H1 (cell line): Measurements from ENCODE around the gene WDR37. TPM values are rescaled to one million over a fixed set of nuclear protein-coding genes. Genes with fewer than 3 reads are reported as not detected.

Source experiments
- CTCF ChIA-PET: fragments of 300-600 bp; sonication (Branson Sonifier 250); formaldehyde crosslinking; loops from one replicate; lab custom pipeline; 2021; ENCODE audit not compliant: partially characterized antibody; lab: Charles Lee
- POLR2A ChIA-PET: fragments of 300-600 bp; sonication (Branson Sonifier 250); formaldehyde crosslinking; loops from one replicate; lab custom pipeline; 2021; ENCODE audit warnings: inconsistent platforms; ENCODE audit not compliant: partially characterized antibody; lab: Charles Lee
- DNase-seq, 2 experiments: peaks; one replicate each; pipeline versions ENCODE4 v3.0.0 to v3.0.0-alpha.2; 2010 to 2022; ENCODE audit warnings: low spot score in 2 of 2, low read depth in 1 of 2, mixed read lengths in 1 of 2
- FAIRE-seq: peaks from 2 replicates; lab custom pipeline; 2011; peaks lifted over from hg19 to GRCh38; lab: Jason Lieb, UNC
- H2AFZ ChIP-seq: 2 replicates; pipeline ENCODE4 v1.8.1; 2012; ENCODE audit warnings: low read length, inconsistent platforms
- H2AK5ac ChIP-seq: 2 replicates; pipeline ENCODE4 v1.6.1; 2013; ENCODE audit warnings: low read depth, low read length
- H2BK120ac ChIP-seq: replicated peaks from 2 replicates; pipeline ENCODE3; 2013; ENCODE audit warnings: low read depth, low read length, inconsistent platforms
- H2BK12ac ChIP-seq: 2 replicates; pipeline ENCODE4 v1.6.1; 2013; ENCODE audit warnings: low read depth, low read length
- H2BK15ac ChIP-seq: 2 replicates; pipeline ENCODE4 v1.6.1; 2013; ENCODE audit warnings: low read length
- H2BK20ac ChIP-seq: 2 replicates; pipeline ENCODE4 v1.6.1; 2013; ENCODE audit warnings: low read length
- H2BK5ac ChIP-seq: 2 replicates; pipeline ENCODE4 v1.6.1; 2013; ENCODE audit warnings: low read depth, low read length
- H3K14ac ChIP-seq: 2 replicates; pipeline ENCODE4 v1.6.1; 2013; ENCODE audit warnings: inconsistent platforms; ENCODE audit not compliant: insufficient read length
- H3K18ac ChIP-seq: 2 replicates; pipeline ENCODE4 v1.6.1; 2013; ENCODE audit warnings: low read length; ENCODE audit errors: extremely low read depth
- H3K23ac ChIP-seq: 2 replicates; pipeline ENCODE4 v1.6.1; 2013; ENCODE audit warnings: inconsistent platforms; ENCODE audit not compliant: insufficient read length
- H3K23me2 ChIP-seq: 2 replicates; pipeline ENCODE4 v1.6.1; 2013; ENCODE audit warnings: low read depth, low read length
- H3K27ac ChIP-seq: 2 replicates; pipeline ENCODE4 v1.6.1; 2011; ENCODE audit warnings: low read depth, low read length, inconsistent platforms
- H3K27me3 ChIP-seq, 4 experiments: replicated peaks in 1 of 4; 1 replicate in 1 of 4; 2 replicates in 3 of 4; pipeline versions ENCODE4 v1.6.1 to v1.8.1; 2011 to 2013; ENCODE audit warnings: low read length in 3 of 4, mild to moderate bottlenecking in 3 of 4, inconsistent platforms in 2 of 4, mixed read lengths in 2 of 4, moderate library complexity in 1 of 4; ENCODE audit not compliant: control insufficient read depth in 3 of 4, insufficient read depth in 3 of 4; ENCODE audit errors: extremely low read depth in 1 of 4
- H3K36me3 ChIP-seq, 4 experiments: 2 replicates each; pipeline versions ENCODE4 v1.6.1 to v1.8.1; 2011 to 2013; ENCODE audit warnings: mild to moderate bottlenecking in 4 of 4, low read length in 3 of 4, moderate library complexity in 2 of 4, control low read depth in 1 of 4, inconsistent platforms in 1 of 4; ENCODE audit not compliant: insufficient read depth in 4 of 4, control insufficient read depth in 2 of 4
- H3K4ac ChIP-seq: replicated peaks from 2 replicates; pipeline ENCODE3; 2013; ENCODE audit warnings: low read length, low read depth, mixed read lengths, inconsistent platforms; ENCODE audit not compliant: insufficient read length
- H3K4me1 ChIP-seq, 4 experiments: replicated peaks in 1 of 4; 1 replicate in 1 of 4; 2 replicates in 3 of 4; pipeline versions ENCODE4 v1.6.1 to v1.8.1; 2011 to 2013; ENCODE audit warnings: low read length in 3 of 4, inconsistent platforms in 2 of 4, mixed read lengths in 1 of 4; ENCODE audit not compliant: insufficient read depth in 4 of 4, control insufficient read depth in 3 of 4
- H3K4me2 ChIP-seq, 2 experiments: 2 replicates each; pipeline versions ENCODE4 v1.6.1 to v1.8.1; 2011 to 2013; ENCODE audit warnings: low read depth in 2 of 2, low read length in 2 of 2, control low read depth in 1 of 2, inconsistent platforms in 1 of 2, mild to moderate bottlenecking in 1 of 2; ENCODE audit not compliant: insufficient read depth in 1 of 2
- H3K4me3 ChIP-seq, 4 experiments: fragments of 200-600, 300-600 bp in 1 of 4; sonication (generic), shearing (Covaris generic), sonication (Bioruptor Twin) in 1 of 4; 2 replicates each; pipeline versions ENCODE4 v1.5.1 to v1.8.1; 2011 to 2016; ENCODE audit warnings: low read length in 4 of 4, low read depth in 3 of 4, control low read depth in 2 of 4, inconsistent platforms in 2 of 4, mild to moderate bottlenecking in 2 of 4, mixed read lengths in 1 of 4, moderate library complexity in 1 of 4; ENCODE audit not compliant: insufficient read depth in 2 of 4; ENCODE audit errors: extremely low read depth in 1 of 4
- H3K56ac ChIP-seq: replicated peaks from 2 replicates; pipeline ENCODE3; 2013; ENCODE audit warnings: low read depth, mild to moderate bottlenecking, mixed read lengths, low read length, inconsistent platforms; ENCODE audit not compliant: insufficient read length
- H3K79me1 ChIP-seq: 2 replicates; pipeline ENCODE4 v1.6.1; 2013; ENCODE audit warnings: low read depth, low read length, control low read depth
- H3K79me2 ChIP-seq, 2 experiments: 2 replicates each; pipeline versions ENCODE4 v1.6.1 to v1.8.1; 2012 to 2013; ENCODE audit warnings: low read length in 2 of 2, mild to moderate bottlenecking in 2 of 2, inconsistent platforms in 1 of 2; ENCODE audit not compliant: insufficient read depth in 2 of 2, control insufficient read depth in 1 of 2
- H3K9ac ChIP-seq, 4 experiments: replicated peaks in 1 of 4; 1 replicate in 1 of 4; 2 replicates in 3 of 4; pipeline versions ENCODE4 v1.6.1 to v1.8.1; 2011 to 2013; ENCODE audit warnings: low read depth in 3 of 4, low read length in 3 of 4, control low read depth in 2 of 4, mild to moderate bottlenecking in 2 of 4, moderate library complexity in 2 of 4, inconsistent platforms in 1 of 4; ENCODE audit errors: extremely low read depth in 1 of 4
- H3K9me3 ChIP-seq, 2 experiments: 2 replicates each; pipeline versions ENCODE4 v1.6.1 to v1.8.1; 2012 to 2013; ENCODE audit warnings: mild to moderate bottlenecking in 2 of 2, moderate library complexity in 2 of 2, control low read depth in 1 of 2, inconsistent platforms in 1 of 2, low read depth in 1 of 2, low read length in 1 of 2, mixed read lengths in 1 of 2; ENCODE audit not compliant: insufficient read depth in 2 of 2
- H4K20me1 ChIP-seq, 2 experiments: replicated peaks in 1 of 2; 2 replicates each; pipeline versions ENCODE3 to v1.8.1; 2011 to 2013; ENCODE audit warnings: inconsistent platforms in 2 of 2, low read length in 2 of 2, mild to moderate bottlenecking in 1 of 2; ENCODE audit not compliant: insufficient read depth in 2 of 2, control insufficient read depth in 1 of 2
- H4K5ac ChIP-seq: 2 replicates; pipeline ENCODE4 v1.6.1; 2013; ENCODE audit warnings: low read length, low read depth, mixed read lengths, inconsistent platforms; ENCODE audit not compliant: insufficient read length
- H4K8ac ChIP-seq: 2 replicates; pipeline ENCODE4 v1.8.0; 2013; ENCODE audit warnings: mild to moderate bottlenecking, moderate library complexity, low read length, inconsistent platforms; ENCODE audit not compliant: insufficient read depth; ENCODE audit errors: extremely low read depth
- H4K91ac ChIP-seq: replicated peaks from 2 replicates; pipeline ENCODE3; 2013; ENCODE audit warnings: low read length, mixed read lengths, inconsistent platforms; ENCODE audit not compliant: insufficient read length
- KDM1A ChIP-seq: fragments of 200-600, 300-600 bp; sonication (generic); IDR thresholded peaks from 2 replicates; pipeline ENCODE4 v1.7.1; 2016; ENCODE audit warnings: mild to moderate bottlenecking, low read length, borderline replicate concordance
- MAX ChIP-seq: IDR thresholded peaks from 2 replicates; pipeline ENCODE4 v1.6.1; 2012; ENCODE audit warnings: inconsistent platforms
- POU5F1 ChIP-seq: IDR thresholded peaks from 2 replicates; pipeline ENCODE4 v1.6.1; 2011; ENCODE audit warnings: low read depth, mild to moderate bottlenecking, low read length, moderate library complexity
- RFX5 ChIP-seq: IDR thresholded peaks from 2 replicates; pipeline ENCODE4 v1.6.1; 2011; ENCODE audit warnings: low read depth, low read length, improper control_type of control experiment, borderline replicate concordance
- YY1 ChIP-seq: IDR thresholded peaks from 2 replicates; pipeline ENCODE4 v1.6.1; 2011; ENCODE audit warnings: low read depth, mild to moderate bottlenecking, low read length
- WGBS, 2 experiments: shearing (Covaris generic) in 1 of 2; methylation state at CpG; one replicate each; pipeline versions ENCODE4 v1.1.6 to v1.1.7; 2013 to 2015; ENCODE audit warnings: low lambda C conversion rate in 2 of 2, mixed read lengths in 2 of 2, inconsistent platforms in 1 of 2, low coverage in 1 of 2, missing lambda C conversion rate in 1 of 2; ENCODE audit not compliant: insufficient replicate concordance in 2 of 2, insufficient coverage in 1 of 2, insufficient read length in 1 of 2; ENCODE audit errors: extremely low coverage in 1 of 2, missing lambda C conversion rate in 1 of 2; 5-methylcytosine and 5-hydroxymethylcytosine counted together
- polyA plus RNA-seq, 7 experiments: library from polyadenylated mRNA; depleted of rRNA in 3 of 7; stranded (reverse) in 5 of 7; unstranded in 2 of 7; fragments of >200 nt in 5 of 7; fragments of 200-250 nt in 2 of 7; gene quantifications; 1 replicate in 5 of 7; 2 replicates in 1 of 7; 4 replicates in 1 of 7; pipeline versions ENCODE4 v1.2.1 to v1.2.3, GENCODE V29; 2011 to 2013; ENCODE audit warnings: missing spikeins in 2 of 7, mixed read lengths in 2 of 7
- total RNA-seq: library from RNA; stranded (reverse); fragmentation: NEBNext Ultra II Directional; extraction: Animal tissue kit (Norgen Biotek cat#: 25700); gene quantifications from 2 replicates; pipeline ENCODE4 v1.2.1, GENCODE V29; 2021

Gene WDR37
- total and polyA plus RNA-seq, 2 of the 8 experiments (the other 6 are each of a cell fraction or from before 2014, with no cell fraction given): 9.6 to 12.0 TPM

- no peak overlapping the region for H2BK15ac ChIP-seq
- H2BK120ac ChIP-seq: no peak overlapping the region
- H4K20me1 ChIP-seq: peaks cover 6 to 15% of the 10 kb centered on the region in 2 experiments
- WGBS, 2 experiments: 93% methylated on average over 9 of the region's 9 CpGs; no CpG with 5 or more reads in 1 of the 2 experiments
- no peak overlapping the region for H3K14ac ChIP-seq
- H3K23me2 ChIP-seq: no peaks in the 10 kb centered on the region
- H3K9ac ChIP-seq: no peak overlapping the region
- H3K23ac ChIP-seq: no peak overlapping the region
- H2AFZ ChIP-seq: no peak overlapping the region
- H3K9me3 ChIP-seq: no peaks in the 10 kb centered on the region
- H3K4me3 ChIP-seq: no peak overlapping the region
- H3K4ac ChIP-seq: no peak overlapping the region
- H4K5ac ChIP-seq: no peak overlapping the region
- H3K27ac ChIP-seq: no peak overlapping the region
- no peak overlapping the region for H2BK12ac ChIP-seq
- H2BK5ac ChIP-seq: no peak overlapping the region
- FAIRE-seq (no peak), DNase-seq (no peak)
- ChIA-PET CTCF (no interaction called here), POLR2A (interaction anchor here (1.0 to 1.6 kb wide), 3 partner anchors 11 to 40 kb away, joined by 3 to 6 read pairs (median 4); partner anchors contain the start of gene IDI1)
- H2AK5ac ChIP-seq: no peak overlapping the region
- H4K8ac ChIP-seq: no peak overlapping the region; the same call in 1 of the 2 replicates
- H3K36me3 ChIP-seq: peaks cover 61 to 93% (median 82%) of the 10 kb centered on the region in 4 experiments
- no peak overlapping the region for H3K56ac ChIP-seq
- no peaks in the 10 kb centered on the region for H3K4me1 ChIP-seq
- H4K91ac ChIP-seq: no peak overlapping the region
- H3K18ac ChIP-seq: no peak overlapping the region
- no peak overlapping the region for H2BK20ac ChIP-seq
- H3K79me1 ChIP-seq: peaks cover 5% of the 10 kb centered on the region
- H3K27me3 ChIP-seq: no peaks in the 10 kb centered on the region
- peaks cover 0 to 6% of the 10 kb centered on the region in 2 experiments; a peak in 1 of 4 replicates for H3K79me2 ChIP-seq
- no peak overlapping the region for H3K4me2 ChIP-seq
- no peak for TF ChIP-seq RFX5
- no peak for TF ChIP-seq MAX
- no peak for TF ChIP-seq POU5F1
- no peak for TF ChIP-seq KDM1A
- no peak for TF ChIP-seq YY1
These were observed 47.1 kb upstream of the WDR37 start for GRCh38 chr10:1009071-1009494.
